Dermis blood vessel endothelial cell (primary cell): ENCODE data around the gene GPBP1. TPM values are rescaled to one million over a fixed set of nuclear protein-coding genes. Genes with fewer than 3 reads are reported as not detected.
"Not testable (repeated sequence)": the region's sequence is repeated elsewhere in the genome, so short reads cannot be mapped to it uniquely, and the experiment has no call there.

Experiments used
- DNase-seq: peaks from one replicate; pipeline ENCODE4 v3.0.0; 2010
- total RNA-seq: library from RNA; depleted of rRNA; stranded (reverse); fragments of >200 nt; gene quantifications from 2 replicates; pipeline ENCODE4 v1.2.3, GENCODE V29; 2014

The GPBP1 gene, protein sequence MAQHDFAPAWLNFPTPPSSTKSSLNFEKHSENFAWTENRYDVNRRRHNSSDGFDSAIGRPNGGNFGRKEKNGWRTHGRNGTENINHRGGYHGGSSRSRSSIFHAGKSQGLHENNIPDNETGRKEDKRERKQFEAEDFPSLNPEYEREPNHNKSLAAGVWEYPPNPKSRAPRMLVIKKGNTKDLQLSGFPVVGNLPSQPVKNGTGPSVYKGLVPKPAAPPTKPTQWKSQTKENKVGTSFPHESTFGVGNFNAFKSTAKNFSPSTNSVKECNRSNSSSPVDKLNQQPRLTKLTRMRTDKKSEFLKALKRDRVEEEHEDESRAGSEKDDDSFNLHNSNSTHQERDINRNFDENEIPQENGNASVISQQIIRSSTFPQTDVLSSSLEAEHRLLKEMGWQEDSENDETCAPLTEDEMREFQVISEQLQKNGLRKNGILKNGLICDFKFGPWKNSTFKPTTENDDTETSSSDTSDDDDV
- total RNA-seq: 78.0 and 86.4 TPM in 2 replicates

DNA sequence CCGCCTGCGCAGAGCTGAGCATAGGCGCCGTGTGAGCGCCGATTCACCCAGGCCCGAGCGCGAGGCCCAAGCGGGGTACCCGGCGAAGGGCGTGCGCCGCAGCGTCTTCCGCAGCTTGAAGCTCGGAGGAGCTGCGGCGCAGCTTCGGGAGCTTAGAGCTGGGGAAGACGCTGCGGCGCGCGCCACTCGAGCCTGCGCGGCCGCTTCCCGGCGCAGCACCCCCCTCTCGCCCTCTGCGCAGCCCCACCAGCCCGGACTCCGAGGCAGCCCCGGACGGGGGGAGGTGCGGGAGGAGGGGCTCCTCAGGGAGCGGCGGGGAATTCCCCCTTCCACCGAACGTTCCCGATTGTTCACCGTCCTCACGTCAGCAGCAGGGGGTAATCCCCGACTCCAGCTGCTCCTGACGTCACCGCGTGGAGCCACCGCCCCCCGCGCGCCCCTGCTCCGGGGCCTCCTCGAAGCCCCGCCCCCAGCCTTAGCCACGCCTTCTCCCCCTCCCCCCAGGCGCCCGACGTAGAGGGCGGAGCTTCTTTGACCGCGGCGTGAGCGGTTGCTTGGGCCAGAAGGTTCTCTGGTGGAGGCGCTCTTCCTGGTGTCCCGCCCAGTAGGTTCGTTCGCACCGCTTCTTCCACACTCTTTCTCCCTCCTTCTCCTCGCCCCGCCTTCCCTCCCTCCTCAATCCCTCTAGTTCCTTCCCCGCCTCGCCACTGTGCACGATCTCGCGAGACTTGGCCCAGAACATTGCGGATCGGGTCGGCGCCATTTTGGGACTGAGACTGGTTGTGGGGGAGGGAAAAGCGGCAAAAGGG, at the start of gene GPBP1:
Gene GPBP1, plus strand, starts transcription at position 741 of the 809 bp plus-strand sequence. CDS start 40,072 bp downstream, outside the sequence.
- peak; percentile 99 for DNase-seq

DNA sequence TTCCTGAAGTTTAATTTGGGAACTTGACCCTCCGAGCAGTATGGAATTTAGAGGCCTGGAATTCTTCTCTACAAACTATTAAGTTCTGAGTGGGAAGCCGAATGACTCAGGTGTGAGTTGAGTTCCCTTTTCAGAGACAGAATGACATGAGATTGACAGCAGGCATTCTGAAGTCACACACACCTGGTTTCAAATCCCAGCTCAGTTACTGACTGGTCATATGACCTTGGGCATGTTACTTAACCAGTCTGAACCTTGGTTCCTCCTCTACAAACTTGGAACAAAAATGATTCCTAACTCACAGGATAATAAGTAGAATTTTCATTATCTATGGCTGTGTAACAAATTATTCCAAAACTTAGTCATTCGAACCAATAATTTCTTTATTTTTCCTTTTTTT, 45.5 kb upstream of the GPBP1 start:
- DNase-seq: no peak

DNA sequence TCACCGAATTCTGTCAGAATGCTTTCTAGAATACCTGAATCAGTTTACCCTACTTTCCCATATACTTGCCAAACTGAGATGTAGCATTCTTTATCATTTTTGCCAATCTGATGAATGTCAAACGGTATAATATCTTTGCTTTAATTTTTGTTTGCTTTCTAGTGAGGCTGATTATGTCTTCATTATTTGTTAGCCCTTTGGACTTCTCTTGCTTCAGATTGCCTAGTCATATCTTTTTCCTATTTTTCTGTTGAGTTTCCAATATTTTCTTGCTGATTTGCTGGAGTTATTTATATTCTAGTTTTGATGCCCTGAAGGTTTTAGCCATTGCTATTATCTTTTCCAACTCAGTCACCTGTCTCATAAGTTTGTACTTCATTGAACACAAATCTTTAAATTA, 40.3 kb upstream of the GPBP1 start:
- no peak for DNase-seq

DNA sequence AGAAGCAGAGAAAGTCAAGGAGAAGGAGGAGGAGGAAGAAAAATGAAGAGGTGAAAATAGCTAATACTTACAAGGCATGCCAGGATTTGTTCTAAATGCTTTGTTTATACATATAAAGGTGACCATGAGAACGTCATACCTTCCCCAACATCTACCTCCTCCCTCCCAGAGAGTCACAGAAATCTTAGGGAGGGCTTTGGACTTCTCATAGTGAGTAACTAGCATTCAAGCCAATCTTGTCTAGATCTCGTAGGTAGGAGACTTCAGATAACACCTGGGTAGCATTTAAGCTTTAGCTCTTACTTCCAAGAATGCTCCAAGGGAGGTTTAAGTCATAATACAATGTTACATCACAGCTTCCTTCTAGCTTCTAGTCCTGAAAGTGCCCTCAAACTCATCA, 36.5 kb upstream of the GPBP1 start:
- no peak for DNase-seq

DNA sequence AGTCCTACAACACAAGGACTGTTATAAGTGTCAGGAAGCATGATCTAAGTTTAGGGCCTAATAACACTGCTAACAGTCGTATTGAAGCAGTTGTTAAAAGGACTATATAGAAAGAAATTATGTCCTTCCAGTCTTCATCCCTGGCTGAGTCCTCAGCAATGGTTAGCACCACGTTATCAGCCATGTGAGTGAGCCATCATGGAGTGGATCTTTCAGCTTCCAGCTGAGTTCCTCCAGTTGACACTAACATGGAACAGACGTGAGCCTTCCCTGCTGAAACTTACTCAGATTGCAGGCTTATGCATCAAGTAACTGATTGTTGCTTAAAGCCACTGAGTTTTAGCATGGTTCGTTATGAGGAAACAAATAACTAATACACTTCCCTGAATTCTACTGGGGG, 21.5 kb upstream of the GPBP1 start:
- no peak for DNase-seq

DNA sequence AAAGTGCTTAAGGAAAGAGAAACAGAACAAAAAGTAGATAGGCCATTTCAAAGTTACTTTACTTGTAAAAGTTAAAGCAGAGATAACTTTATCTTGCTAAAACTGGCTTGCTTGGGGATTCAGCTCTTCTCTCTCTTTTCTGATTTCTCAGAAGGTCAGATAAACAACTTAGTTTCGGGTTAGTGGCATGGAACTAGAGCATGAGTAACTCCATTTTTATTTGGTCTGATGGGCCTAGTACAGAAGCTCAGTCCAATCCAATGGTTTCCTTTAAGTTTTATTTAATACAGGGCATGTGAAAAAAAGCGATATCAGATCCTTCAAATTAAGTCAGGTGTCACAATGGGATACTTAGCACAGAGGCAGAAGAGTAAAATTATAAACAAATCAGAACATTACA, 18.8 kb upstream of the GPBP1 start:
- DNase-seq: no peak

DNA sequence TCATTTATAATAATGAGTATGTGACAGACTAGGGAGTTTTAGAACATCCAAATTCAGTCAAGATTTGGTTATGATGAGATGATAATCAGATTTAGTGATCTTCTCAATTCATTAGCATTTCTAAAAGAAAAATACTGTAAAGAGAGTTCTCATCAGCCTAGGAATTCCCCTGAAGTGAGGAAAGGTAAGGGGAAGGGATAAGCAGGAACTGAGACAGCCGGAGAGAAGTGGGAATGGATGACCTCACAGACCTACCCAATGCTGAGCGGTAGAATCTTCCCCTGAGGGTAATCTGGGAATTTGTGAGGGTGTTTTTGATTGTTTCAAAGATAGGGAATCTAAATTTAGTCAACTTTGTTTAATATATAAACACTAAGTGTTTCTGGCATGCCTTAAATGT, 16.7 kb upstream of the GPBP1 start:
- DNase-seq: no peak

DNA sequence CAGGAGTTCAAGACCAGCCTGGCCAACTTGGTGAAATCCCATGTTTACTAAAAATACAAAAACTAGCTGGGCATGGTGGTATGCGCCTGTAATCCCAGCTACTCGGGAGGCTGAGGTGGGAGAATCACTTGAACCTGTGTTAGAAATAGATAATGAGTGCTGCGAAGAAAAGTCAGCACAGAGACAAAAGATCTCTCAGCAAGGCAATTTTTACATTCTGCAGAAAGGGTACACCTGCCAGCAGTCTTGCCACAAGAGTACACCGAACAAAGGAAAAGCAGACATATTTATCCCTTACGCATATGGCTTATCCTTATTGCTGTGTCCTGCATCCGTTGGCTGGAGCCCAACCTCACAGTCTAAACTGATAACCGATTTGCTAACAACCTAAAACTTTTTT, 16.2 kb upstream of the GPBP1 start:
- DNase-seq: no peak

DNA sequence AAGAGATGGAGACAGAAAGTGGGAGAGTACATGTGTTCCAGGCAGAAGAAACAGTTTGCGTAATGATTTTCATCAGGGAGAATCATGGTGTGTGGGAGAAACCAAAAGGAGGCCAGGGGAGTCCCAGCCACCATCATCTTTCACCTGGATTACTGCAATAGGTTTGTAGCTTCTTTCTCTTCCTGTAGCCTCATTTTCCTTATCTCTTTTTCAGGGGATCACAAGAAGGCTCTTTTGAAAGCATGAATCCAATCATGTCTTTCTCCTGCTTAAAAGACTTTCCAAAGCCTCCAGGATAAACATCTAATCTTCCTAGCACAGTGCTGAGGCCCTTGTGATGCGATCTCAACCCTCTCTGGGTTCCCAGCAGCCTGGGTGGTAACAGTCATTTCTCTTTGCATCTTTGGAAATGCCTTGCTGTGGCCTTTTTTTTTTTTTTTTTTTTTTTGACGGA, 10.3 kb upstream of the GPBP1 start:
- no peak for DNase-seq

DNA sequence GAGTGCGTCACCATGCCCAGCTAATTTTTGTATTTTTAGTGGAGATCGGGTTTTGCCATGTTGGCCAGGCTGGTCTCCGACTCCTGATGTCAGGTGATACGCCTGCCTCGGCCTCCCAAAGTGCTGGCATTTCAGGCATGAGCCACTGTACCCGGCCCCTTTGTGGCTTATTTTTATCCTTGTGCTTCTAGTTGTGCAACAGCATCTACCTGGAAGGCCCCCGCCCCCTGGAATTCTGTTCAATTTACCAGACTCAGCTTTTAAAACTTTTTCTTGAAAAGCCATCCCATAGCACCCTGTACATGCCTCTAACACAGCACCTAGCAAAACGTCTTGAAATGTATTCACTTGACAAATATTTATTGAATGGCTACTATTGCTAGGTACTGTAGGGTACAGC, 9.7 kb upstream of the GPBP1 start:
- DNase-seq: no peak

DNA sequence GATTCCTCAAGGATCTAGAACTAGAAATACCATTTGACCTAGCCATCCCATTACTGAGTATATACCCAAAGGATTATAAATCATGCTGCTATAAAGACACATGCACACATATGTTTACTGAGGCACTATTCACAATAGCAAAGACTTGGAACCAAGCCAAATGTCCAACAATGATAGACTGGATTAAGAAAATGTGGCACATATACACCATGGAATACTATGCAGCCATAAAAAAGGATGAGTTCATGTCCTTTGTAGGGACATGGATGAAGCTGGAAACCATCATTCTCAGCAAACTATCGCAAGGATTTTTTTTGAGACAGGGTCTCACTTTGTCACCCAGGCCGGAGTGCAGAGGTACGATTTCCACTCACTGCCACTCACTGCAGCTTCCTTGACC, 8.7 kb upstream of the GPBP1 start:
- not testable (repeated sequence) for DNase-seq

DNA sequence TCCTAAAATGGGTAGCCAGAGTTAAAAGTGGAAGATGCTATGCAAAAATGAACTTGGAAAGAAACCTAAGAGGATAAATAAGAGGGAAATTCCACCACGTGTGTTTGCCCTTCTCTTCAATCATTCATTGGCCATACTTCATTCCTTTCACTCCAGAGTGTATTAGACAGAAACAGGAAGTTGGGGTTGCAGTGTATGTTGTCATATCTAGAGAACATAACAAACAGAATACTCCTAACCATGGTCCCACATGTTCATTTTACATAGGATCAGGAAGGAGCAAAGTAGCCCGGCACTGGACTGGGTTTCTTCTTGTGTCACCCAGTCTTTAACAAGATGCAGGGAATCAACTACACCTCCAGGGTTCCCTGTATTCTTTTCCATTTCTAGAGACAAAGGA, 7.6 kb upstream of the GPBP1 start:
- no peak for DNase-seq

DNA sequence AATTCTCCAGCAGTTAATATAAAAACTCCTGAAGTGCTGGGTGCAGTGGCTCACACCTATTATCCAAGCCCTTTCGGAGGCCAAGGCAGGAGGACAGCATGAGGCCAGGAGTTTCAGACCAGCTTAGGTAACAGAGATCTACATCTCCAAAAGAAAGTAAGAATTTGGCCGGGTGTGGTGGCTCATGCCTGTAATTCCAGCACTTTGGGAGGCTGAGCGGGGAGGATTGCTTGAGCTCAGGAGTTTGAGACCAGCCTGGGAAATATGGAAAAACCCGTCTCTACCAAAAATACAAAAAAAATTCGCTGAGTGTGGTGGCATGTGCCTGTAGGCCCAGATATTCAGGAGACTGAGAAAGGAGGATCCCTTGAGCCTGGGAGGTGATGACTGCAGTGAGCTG, 6.7 kb upstream of the GPBP1 start:
- DNase-seq: no peak

DNA sequence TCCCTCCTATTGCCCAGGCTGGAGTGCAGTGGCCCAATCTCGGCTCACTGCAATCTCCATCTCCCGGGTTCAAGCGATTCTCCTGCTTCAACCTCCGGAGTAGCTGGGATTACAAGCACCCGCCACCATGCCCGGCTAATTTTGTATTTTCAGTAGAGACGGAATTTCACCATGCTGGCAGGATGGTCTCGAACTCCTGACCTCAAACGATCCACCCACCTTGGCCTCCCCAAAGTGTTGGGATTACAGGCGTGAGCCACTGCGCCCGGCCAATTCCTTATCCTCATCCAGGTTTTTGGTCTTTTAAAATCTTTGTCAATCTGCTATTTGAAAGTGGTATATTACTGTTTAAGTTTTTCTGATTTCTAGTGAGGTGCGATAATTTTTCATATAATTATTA, 3.7 kb upstream of the GPBP1 start:
- DNase-seq: not testable (repeated sequence)

DNA sequence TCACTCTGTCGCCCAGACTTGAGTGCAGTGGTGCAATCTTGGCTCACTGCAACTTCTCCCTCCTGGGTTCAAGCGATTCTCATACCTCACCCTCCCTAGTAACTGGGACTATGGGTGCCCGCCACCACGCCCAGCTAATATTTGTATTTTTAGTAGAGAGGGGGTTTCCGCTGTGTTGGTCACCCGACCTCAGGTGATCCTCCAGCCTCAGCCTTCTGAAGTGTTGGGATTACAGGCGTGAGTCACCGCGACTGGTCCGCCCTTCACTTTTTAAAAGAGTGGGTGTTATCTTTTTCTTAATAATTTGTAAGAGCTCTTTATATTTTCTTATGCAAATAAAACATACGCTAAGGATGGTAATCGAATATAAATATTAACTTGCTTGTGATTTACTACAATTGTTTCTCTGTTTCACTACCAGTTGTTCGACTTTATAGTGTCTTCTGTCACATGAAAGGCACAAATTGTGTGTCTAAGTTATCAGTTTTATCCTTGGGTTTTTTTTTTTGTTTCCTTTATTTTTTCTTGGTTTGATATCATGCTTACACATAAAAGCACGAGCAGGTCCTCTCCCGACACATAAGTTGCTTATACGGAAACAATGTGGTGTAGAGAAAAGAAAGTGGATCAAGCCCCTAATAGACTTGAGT, 1.9 kb upstream of the GPBP1 start:
- no peak for DNase-seq

DNA sequence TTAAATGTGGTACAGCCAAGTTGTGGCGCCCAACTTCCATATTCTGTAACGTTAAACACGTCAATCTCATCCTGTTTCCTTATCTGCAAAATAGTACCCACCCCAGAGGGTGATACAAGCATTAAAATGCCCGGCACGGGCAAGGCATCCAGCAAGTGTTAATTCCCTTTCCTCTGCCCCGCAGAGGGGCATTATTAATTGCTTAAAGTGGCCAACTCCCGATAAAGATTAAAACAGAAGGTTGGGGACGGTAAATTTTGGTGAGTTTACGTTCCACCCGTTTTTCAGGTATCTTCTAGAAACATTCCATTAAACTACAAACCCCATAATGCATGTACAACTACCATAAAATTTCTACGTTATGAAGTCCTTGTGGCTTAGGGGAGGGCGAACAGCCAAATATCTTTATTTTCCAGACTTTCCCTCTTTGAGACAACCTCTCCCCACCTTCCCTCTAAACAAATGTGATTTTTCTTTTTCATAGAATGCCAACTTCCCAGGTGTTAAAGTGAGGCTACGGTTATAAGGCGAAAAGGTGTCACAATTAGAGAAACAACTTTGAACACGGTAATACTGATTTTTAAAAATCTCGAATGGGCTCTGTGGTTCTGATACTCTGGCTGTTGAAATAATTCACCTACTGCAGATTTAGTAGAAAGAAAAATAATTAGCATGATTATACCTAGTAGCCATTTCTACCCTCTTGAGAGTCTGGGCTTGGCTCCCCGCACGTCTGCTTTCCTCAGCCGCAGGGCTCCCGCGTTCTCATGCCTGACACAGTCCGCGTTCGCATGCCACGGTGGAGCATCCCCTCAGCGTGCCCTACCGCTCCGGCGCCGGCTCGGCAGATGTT, 1.2 kb upstream of the GPBP1 start:
- DNase-seq: peak; percentile 37

DNA sequence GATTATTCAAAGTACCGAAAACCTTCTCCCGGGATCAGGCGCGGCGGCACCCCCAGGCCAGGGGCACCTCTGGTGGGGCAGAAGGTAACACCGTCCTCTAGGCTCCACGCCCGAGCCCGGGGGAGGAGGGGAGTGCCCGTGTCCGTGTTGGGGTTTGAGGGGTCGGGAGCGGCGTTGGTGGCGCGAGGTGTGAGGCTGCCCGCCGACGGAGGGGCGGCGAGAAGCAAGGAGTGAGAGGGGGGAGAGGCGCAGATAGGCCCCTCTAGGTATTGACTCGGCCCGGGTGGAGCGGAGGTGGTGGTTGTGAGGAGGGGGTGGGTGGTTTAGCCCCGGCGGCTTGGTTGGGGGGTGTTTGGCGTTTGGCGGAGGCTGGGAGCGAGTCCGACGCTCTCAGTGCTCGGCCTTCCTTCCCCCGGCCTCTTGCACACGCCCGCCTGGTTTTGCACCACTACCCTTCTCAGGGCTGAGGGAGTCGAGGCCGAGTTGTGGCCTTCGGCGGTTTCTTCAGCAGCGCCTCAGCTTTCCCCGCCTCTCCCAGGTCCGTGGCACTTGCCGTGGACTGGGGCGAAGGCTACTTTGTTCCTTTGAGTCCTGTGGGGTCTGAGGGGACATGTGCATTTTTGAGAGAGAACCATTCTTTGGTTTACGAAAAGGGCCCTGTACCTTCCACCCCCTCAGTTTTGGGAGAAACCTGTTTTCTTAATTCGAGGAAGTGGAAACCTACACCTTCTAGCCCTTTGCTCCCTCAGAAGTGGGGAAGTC, 450 bp downstream of the GPBP1 start:
- peak; percentile 47 for DNase-seq

DNA sequence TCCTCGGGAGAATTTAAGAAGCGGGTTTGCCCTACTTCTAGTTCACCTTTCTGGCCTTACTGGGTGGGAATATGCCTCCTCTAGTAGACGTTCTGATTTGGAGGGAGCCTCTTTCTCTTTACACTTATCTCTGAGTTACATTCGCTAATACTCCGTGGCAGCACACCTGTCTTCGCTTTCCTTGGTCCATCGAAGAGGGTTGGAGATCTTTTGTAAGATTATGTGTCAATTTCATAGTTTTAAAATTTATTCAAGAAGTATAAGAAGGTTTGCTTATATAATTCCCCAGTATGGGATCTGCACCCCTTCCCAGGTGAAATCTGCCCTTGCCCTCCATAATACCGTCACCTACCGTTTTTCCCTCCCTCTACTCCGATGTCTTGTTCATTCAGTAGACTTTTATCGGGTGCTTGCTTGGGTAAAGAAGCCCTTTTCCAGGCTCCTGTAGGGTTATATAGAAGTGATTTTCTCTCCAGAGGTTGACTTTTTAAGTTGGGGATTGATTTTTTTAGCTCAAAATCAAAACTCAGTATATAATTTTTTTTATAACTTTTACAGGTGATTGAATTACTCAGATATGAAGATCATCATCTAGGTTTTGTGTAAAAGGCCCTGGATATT, 1.1 kb downstream of the GPBP1 start:
- no peak for DNase-seq

DNA sequence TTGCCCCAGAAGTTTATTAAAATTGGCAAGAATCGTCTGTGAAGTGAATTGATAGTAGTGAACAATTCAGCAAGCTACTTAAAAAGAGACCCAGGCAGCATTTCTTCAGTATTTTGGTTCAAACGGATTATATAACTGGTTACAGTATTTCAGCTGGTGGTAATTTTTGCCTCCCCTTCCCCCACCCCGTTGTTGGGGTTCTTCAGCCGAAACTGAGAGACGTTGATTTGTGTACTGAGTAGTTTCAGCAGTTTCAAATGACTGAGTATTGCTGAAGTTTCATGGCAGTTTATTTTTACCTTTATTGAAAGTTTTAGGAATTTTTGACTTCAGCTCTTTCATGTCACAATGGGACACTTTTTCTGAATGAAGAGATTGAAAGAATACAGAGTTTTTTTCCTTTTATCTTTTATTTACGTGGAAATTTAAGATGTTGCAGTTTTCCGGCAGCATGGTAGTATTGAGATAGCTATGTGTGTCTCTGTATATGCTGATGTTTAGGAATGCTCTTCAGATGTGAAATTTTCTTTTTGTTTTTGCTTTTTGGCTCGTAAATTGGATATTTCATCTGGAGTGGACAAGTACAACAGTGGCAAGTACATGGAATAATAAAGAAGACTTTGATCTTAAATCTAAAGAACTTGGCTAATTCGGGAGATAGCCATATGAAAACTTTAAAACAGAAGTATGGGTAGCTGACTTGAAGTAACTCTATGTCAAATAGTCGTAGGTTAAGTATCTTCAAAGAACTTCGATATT, 1.9 kb downstream of the GPBP1 start:
- peak; percentile 39 for DNase-seq

DNA sequence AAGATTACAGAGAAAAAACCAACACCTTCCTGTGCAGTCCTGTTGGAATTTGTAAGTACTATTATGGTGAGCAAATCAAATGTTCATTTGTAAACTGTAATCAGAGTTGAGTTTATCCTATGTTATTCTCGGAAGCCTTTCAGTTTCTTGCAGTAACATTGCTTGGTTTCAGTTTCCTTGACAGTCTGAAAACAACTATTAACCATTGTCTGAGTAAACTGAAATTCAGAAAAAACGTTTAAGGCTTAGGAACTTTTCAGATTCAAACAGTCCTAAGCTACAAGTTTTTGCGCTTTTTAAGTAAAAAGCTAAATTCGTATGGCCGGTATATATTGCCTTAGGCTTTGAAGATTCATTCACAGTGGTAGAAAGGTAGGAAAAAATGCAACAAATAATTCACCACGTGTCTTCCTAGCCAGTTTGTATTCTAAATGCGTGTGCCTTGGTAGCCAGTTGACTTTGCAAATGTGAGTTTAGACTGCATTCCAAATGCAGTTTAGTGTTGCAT, 2.5 kb downstream of the GPBP1 start:
- DNase-seq: peak; percentile 50
